ES-I3 (cell line): ENCODE measurements around the gene LRRC37A3.
"Not testable (repeated sequence)": the region's sequence is repeated elsewhere in the genome, so short reads cannot be mapped to it uniquely, and the experiment has no call there.

Experiments used
- H3K36me3 ChIP-seq: 2 replicates; pipeline ENCODE4 v1.6.1; 2013; ENCODE audit warnings: mild to moderate bottlenecking, low read length, control low read depth, moderate library complexity; ENCODE audit not compliant: insufficient read depth
- H3K4me1 ChIP-seq: 2 replicates; pipeline ENCODE4 v1.6.1; 2013; ENCODE audit warnings: mild to moderate bottlenecking, control low read depth, low read length; ENCODE audit not compliant: insufficient read depth
- H3K9ac ChIP-seq: 2 replicates; pipeline ENCODE4 v1.6.1; 2013; ENCODE audit warnings: low read depth, mild to moderate bottlenecking, low read length, moderate library complexity
- H3K9me3 ChIP-seq: 2 replicates; pipeline ENCODE4 v1.6.1; 2013; ENCODE audit warnings: mild to moderate bottlenecking, low read length, moderate library complexity; ENCODE audit not compliant: control insufficient read depth, insufficient read depth

Gene LRRC37A3

DNA sequence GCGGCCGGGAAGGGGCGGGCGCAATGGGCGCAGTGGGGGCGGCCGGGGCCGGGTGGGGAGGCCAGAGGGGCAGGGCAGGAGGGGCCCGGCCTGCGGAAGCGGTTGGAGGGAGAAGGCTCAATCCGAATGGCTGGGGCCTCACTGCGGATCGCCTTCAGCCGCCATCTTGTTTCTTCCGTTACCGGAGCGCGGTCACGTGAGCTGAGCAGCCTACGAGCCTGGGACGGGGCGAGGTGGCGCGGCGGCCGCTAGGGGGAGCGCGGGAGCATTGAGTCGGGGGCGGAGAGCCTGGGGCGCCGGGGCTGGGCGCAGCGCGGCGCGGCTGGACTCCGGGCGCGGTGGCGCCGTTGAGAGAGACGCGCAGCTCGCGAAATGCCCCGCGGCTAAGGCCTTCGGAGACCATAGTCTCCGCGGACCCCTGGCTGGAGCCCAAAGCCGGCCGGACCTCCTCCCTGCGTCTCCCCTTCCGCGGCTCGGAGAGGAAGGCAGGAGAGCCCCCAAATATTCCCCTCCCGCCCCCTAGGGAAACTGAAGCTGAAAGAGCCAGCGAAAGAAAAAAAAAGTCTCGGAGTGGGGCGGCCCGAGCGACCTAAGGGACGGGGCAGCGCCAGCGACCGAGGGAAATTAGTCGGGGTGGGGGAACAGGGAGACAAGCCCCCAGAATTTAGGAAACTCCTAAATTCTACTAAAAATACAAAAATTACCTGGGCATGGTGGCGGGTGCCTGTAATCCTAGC is at the start of gene LRRC37A3:
Gene LRRC37A3, minus strand, starts transcription at position 190 of the 737 bp plus-strand sequence. CDS start 22,221 bp downstream, outside the sequence.
- H3K36me3 ChIP-seq, H3K4me1 ChIP-seq, H3K9me3 ChIP-seq: not testable (repeated sequence)
- H3K9ac ChIP-seq: peak within 1 kb of the TSS; percentile 85

DNA sequence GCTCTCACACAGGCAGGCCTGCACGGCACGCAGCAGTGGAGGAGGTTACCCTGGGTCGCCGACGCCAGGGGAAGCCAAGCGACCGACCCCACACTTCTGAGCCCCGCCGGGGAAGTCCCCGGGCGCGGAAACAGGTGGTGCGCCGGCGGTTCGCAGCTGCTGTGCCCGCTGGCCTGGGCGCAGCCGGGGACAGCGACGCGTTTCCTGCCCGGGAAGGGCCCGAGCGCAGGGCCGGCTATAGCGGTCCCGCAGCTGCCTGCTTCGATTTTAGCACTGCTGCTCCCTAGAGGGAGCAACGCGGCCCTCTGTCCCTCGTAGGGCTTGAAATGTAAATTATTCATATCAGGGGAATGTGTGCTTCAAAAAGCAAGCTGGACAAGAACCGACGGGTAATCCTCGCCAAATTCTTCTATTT is 46.6 kb upstream of the LRRC37A3 start:
- H3K4me1 ChIP-seq, H3K36me3 ChIP-seq, H3K9me3 ChIP-seq: not testable (repeated sequence)
- peak overlapping the region; percentile 16; the same call in 1 of the 2 replicates for H3K9ac ChIP-seq

DNA sequence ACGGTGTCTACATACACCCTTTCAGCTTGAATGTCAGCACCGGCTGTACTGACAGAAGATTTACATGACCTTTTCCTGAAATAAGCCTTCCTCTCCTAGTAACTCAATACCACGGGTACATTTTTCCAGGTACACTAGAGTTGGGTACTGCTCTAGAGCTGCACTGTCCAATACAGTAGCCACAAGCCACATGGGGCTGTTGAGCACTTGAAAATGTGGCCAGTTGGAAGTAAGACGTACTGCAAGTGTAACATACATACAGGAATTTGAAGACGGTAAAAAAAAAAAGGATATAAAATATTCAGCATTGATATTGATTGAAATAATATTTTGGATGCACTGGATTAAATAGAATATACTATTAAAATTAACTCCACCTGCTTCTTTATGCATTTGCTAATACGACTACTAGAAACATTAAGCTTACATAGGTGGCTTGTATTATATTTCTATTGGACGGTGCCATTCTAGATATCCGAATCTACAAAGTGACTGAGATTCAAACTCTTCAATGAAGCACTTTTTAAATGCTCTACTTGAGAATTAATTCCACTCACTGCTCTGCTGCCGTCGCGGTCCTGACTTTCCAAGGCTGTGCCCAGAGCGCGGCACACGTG is 46.1 kb upstream of the LRRC37A3 start:
- H3K9me3 ChIP-seq, H3K36me3 ChIP-seq, H3K4me1 ChIP-seq: not testable (repeated sequence)
- peak overlapping the region; percentile 16; the same call in 1 of the 2 replicates for H3K9ac ChIP-seq

DNA sequence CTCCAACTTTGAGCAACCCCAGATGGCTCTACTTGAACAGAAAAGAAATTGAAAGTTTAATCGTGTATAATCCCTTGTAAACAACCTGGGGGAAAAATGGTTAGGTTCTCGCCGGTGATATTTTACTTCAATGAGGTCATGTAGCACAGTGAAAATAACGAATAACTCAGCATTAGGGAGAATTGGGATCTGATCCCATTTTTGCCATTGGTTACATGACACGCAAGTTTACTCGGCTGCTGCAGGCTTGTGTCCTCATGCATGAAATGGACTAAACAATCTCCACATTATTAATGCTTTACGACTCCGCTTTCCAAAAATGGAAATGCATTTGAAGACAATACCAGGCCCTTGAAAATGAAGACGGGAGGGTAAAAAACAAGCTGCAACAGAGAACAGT is 45.5 kb upstream of the LRRC37A3 start:
- Histone ChIP-seq H3K9me3 (no peaks in the 10 kb centered on the region), H3K9ac (no peak overlapping the region), H3K4me1 (no peaks in the 10 kb centered on the region), H3K36me3 (no peaks in the 10 kb centered on the region)

DNA sequence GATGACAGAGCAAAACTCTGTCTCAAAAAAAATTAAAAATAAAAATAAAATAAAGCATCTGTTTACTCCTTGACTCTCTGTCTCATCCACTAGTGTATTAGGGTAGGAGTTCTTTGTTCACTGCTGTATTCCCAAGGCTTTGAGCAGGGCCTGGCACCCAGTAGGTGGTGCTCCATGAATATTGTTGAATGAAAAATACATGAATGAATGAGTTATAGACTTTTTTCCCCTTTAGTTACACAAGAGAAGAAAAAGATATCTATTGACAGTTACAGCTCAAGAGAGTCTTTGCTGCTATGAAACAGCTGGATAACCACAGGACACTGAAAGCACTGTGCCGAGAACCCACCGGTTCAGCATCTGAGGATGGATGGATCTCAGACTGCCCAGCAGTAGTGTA is 44.5 kb upstream of the LRRC37A3 start:
- not testable (repeated sequence) for H3K9ac ChIP-seq, H3K4me1 ChIP-seq, H3K36me3 ChIP-seq, H3K9me3 ChIP-seq

DNA sequence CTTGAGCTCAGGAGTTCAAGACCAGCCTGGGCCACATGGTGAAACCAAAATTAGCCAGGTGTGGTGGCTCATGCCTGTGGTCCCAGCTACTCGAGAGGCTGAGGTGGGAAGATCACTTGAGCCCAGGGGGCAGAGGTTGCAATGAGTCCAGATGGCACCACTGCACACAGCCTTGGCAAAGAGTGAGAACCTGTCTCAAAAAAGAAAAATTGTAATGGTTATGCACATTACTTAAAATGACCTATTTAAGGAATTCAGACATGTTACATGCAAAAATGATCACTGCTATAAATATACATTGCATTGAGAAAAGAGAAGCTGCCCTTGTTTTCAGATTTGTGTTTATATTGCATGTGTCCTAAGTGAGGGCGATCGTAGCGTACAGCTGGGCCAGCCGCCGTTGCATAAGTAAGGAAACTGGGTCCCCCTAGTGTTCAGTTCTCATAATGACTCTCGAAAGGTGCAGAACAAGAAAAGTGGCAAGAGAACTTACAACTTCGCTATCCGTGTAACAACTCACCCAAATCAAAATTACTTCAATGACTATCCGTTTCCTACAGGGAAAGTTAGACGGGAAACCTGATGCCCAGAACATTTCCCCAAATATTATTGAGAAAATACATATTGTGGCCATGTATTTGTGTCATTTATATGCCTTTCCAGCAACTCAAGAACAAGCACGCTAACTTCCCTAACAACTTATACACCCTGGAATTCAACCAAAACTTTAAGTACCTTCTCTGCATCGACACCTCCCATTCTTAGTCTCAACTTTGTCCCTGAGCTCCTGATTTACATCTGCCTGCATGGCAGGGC is 42.5 kb upstream of the LRRC37A3 start:
- not testable (repeated sequence) for H3K4me1 ChIP-seq, H3K9ac ChIP-seq

DNA sequence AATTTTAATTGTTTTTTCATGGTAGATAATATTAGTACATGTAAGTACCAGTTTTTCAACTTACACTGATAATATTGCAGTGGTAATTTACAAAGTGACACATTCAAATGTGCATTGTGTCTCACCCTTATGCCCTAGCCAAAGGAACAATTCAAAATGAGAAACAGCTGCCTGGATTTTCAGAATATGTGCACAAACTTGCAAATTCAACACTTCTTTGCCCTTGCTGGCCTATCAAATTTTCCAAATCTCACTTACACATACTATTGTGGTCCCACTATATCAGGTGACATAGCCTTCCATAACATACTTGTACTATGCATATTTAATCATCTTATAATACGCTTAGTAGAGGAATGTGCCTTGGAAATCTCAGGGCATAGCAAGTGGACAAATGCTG is 32.6 kb upstream of the LRRC37A3 start:
- no peaks in the 10 kb centered on the region for H3K4me1 ChIP-seq

More for the DNA sequence above, 42.5 kb upstream of the LRRC37A3 start:
- H3K9me3 ChIP-seq, H3K36me3 ChIP-seq: not testable (repeated sequence)

DNA sequence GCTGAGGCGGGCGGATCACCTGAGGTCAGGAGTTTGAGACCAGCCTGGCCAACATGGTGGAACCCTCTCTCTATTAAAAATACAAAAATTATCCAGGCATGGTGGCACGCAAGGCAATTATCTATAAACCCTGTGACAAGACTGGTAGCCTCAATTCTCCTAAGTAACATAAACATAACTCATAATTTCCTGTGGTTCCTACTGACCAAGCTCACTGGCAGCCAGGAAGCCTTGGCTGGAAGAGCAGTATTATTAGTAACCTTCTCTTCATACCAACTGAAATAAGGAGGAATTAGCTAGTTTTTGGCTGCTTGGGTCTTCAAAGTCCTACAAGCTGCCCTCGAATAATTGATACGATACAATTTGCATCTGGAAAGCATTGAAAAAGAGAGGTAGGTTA is 31.6 kb upstream of the LRRC37A3 start:
- no peaks in the 10 kb centered on the region for H3K4me1 ChIP-seq
- H3K9ac ChIP-seq: no peak overlapping the region
- H3K9me3 ChIP-seq: no peaks in the 10 kb centered on the region
- H3K36me3 ChIP-seq: no peaks in the 10 kb centered on the region

More for the DNA sequence above, 32.6 kb upstream of the LRRC37A3 start:
- H3K9ac ChIP-seq: no peak overlapping the region
- H3K9me3 ChIP-seq: no peaks in the 10 kb centered on the region
- no peaks in the 10 kb centered on the region for H3K36me3 ChIP-seq

DNA sequence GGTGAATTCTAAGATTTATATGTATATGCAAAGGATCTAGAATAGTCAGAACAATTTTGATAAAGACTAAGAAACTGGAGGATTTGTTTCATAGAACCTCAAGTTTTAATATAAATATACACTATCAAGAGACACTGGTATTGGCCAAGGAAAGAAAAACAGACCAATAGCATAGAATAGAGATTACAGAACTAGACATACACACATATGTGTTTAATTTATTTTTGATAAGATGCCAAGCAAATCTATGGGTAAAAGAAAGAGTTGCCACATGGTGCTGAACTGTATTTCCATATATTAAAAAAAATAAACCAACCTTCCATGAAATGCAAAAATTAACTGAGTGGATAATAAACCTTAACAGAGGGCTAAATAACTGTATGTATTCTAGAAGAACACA is 27.9 kb upstream of the LRRC37A3 start:
- no peaks in the 10 kb centered on the region for H3K36me3 ChIP-seq
- no peaks in the 10 kb centered on the region for H3K9me3 ChIP-seq
- H3K9ac ChIP-seq: no peak overlapping the region
- no peaks in the 10 kb centered on the region for H3K4me1 ChIP-seq

DNA sequence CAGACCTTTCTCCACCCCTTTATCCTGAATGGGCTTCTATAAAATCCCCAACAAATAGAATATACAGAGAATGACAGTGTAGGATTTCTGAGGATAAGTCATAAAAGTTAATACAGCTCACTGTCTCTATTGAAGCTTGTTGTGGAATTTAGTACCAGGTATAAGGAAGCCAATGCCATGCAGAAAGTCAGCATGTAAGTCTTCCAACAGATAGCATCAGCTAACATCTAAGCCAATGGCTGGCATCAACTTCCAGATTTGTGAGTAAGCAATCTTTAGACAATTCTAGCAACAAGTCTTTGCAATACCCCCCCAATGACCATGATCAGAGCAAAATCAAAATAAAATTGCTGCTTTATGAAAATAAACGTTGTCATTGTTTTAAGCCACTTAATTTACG is 22.5 kb upstream of the LRRC37A3 start:
- H3K4me1 ChIP-seq: no peaks in the 10 kb centered on the region; the same call in 1 of the 2 replicates
- H3K36me3 ChIP-seq: no peaks in the 10 kb centered on the region
- H3K9me3 ChIP-seq: no peaks in the 10 kb centered on the region
- H3K9ac ChIP-seq: no peak overlapping the region

DNA sequence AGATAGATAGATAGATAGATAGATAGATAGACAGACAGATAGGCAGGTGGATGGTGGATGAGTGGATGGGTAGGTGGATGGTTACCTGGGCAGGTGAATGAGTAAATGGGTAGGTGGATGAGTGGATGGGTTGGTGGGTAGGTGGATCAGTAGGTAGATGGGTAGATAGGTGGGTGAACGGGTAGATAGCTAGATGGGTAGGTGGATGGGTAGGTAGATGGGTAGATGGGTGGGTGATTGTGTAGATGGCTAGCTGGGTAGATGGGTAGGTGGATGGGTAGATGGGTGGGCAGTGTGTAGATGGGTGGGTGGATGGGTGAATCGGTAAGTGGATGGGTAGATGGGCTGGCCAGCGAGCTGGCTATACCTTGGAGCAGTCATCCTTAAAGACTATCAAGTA is 21.8 kb upstream of the LRRC37A3 start:
- Histone ChIP-seq H3K9me3 (no peaks in the 10 kb centered on the region), H3K9ac (no peak overlapping the region), H3K36me3 (no peaks in the 10 kb centered on the region), H3K4me1 (no peaks in the 10 kb centered on the region; the same call in 1 of the 2 replicates)

DNA sequence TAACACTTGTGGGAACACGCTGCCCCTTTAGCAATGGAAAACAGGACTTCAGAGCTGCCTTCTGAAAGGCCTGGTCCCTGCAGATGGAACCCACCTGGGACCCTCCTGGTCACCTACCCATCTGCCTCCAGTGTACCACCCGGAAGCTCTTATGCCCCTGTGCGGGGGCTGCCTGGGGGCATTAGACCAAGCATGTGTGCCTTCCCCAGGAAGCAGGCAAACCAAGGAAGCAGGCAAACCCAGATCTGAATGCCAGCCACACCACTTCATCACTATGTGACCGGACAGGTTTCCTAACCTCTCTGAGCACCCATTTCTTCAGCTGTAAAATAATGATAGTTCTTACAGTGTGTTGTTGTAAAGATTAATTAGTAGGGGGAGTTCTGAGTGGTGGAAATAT is 20.8 kb upstream of the LRRC37A3 start:
- Histone ChIP-seq H3K9ac (no peak overlapping the region), H3K4me1 (no peaks in the 10 kb centered on the region; the same call in 1 of the 2 replicates), H3K36me3 (no peaks in the 10 kb centered on the region), H3K9me3 (no peaks in the 10 kb centered on the region)

DNA sequence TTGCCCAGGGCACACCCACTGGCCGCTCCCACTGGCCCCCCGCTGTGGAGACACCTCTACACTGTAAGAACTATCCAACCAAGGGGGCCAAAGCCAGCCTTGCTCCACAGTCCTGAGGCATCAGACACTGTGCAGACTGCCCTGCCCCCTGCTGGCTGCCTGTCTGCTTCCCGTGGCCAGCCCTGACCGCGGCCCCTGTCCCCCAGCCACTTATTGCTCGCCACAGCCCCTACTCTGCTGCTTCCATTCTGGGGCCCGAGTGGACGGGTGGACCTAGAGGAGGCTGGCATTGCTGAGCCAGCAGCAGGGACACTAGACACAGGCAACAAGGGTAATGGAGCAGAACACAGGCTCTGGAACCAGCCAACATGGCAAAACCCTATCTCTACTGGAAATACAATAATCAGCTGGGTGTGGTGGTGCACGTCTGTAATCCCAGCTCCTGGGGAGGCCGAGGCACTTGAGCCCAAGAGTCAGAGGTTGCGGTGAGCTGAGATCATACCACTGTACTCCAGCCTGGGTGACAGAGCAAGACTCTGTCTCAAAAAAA is 19.7 kb upstream of the LRRC37A3 start:
- H3K36me3 ChIP-seq: no peaks in the 10 kb centered on the region
- H3K4me1 ChIP-seq: no peaks in the 10 kb centered on the region; the same call in 1 of the 2 replicates
- no peak overlapping the region for H3K9ac ChIP-seq
- H3K9me3 ChIP-seq: no peaks in the 10 kb centered on the region

DNA sequence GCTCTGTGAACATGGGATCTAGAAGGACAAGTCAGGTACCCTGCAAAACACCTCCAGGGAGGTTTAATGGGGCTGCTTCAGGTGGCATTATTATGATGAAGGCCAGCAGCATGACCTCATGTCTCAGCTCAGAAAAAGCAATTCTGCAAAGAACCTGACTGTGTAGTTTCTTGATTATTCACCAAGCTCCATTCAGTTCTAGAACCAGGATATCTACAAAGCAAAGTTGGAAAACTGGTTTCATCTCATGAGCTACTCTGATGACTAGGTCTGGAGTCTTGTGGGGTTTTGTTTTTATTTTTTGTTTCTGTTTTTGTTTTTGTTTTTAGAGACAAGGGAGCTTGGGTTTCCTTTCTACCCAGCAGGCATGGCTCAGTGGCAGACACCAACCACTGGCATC is 19.0 kb upstream of the LRRC37A3 start:
- H3K9me3 ChIP-seq: no peaks in the 10 kb centered on the region
- H3K9ac ChIP-seq: no peak overlapping the region
- no peaks in the 10 kb centered on the region; the same call in 1 of the 2 replicates for H3K4me1 ChIP-seq

More for the DNA sequence above, 19.0 kb upstream of the LRRC37A3 start:
- no peaks in the 10 kb centered on the region for H3K36me3 ChIP-seq
